Spleen (tissue), 11 donors: ENCODE measurements around the gene BLTP3A. TPM values are rescaled to one million over a fixed set of nuclear protein-coding genes. Genes with fewer than 3 reads are reported as not detected.
"Not testable (repeated sequence)": the region's sequence is repeated elsewhere in the genome, so short reads cannot be mapped to it uniquely, and the experiment has no call there.

ENCODE experiments used
- DNase-seq: peaks from one replicate; pipeline ENCODE4 v3.0.0-alpha.2; 2020
- H3K27ac ChIP-seq, 8 donors: fragments of 200-600 bp; sonication (generic) in 7 of 8; 1 replicate in 4 of 8; 2 replicates in 4 of 8; pipeline versions ENCODE4 v1.5.0 to v1.8.0; 2016 to 2021; ENCODE audit warnings: inconsistent platforms in 4 of 8, mild to moderate bottlenecking in 4 of 8, moderate library complexity in 1 of 8
- H3K27me3 ChIP-seq, 7 donors: fragments of 200-600 bp; sonication (generic) in 6 of 7; replicated peaks in 1 of 7; 1 replicate in 4 of 7; 2 replicates in 3 of 7; pipeline versions ENCODE4 v1.5.0 to v1.8.0; 2016 to 2021; ENCODE audit warnings: inconsistent platforms in 3 of 7, mild to moderate bottlenecking in 1 of 7
- H3K36me3 ChIP-seq, 6 donors: fragments of 200-600 bp; sonication (generic) in 5 of 6; 1 replicate in 4 of 6; 2 replicates in 2 of 6; pipeline versions ENCODE4 v1.5.0 to v1.8.0; 2016 to 2021; ENCODE audit warnings: inconsistent platforms in 2 of 6
- H3K4me1 ChIP-seq, 6 donors: fragments of 200-600 bp; sonication (generic) in 5 of 6; 1 replicate in 3 of 6; 2 replicates in 3 of 6; pipeline versions ENCODE4 v1.5.0 to v1.8.0; 2016 to 2021; ENCODE audit warnings: inconsistent platforms in 3 of 6
- H3K4me3 ChIP-seq, 8 donors: fragments of 200-600 bp; sonication (generic) in 7 of 8; 1 replicate in 4 of 8; 2 replicates in 4 of 8; pipeline versions ENCODE4 v1.5.0 to v1.8.0; 2016 to 2021; ENCODE audit warnings: inconsistent platforms in 4 of 8, mild to moderate bottlenecking in 4 of 8, moderate library complexity in 2 of 8
- H3K9me3 ChIP-seq, 8 donors: fragments of 200-600 bp; sonication (generic) in 7 of 8; 1 replicate in 4 of 8; 2 replicates in 4 of 8; pipeline versions ENCODE4 v1.5.0 to v1.8.0; 2016 to 2021; ENCODE audit warnings: inconsistent platforms in 4 of 8
- CTCF ChIP-seq, 11 experiments: fragments of 200-600 bp in 7 of 11; fragments of 450-650 bp in 4 of 11; sonication (generic) in 4 of 11; IDR thresholded peaks in 8 of 11; conservative IDR thresholded peaks in 3 of 11; 1 replicate in 7 of 11; 2 replicates in 4 of 11; pipeline versions ENCODE4 v1.4.0 to v1.8.0; 2016 to 2021; ENCODE audit warnings: antibody characterized with exemption in 11 of 11, inconsistent platforms in 4 of 11, mild to moderate bottlenecking in 1 of 11
- POLR2A ChIP-seq, 3 donors: fragments of 450-650 bp; IDR thresholded peaks; one replicate each; pipeline ENCODE4 v1.5.1; 2017; ENCODE audit warnings: antibody characterized with exemption in 3 of 3, mild to moderate bottlenecking in 1 of 3
- POLR2AphosphoS5 ChIP-seq, 3 donors: sonication (generic); formaldehyde crosslinking; IDR thresholded peaks; one replicate each; pipeline ENCODE4 v1.5.1; 2017; ENCODE audit warnings: antibody characterized with exemption in 3 of 3
- WGBS, 5 donors: extraction: QIAGEN DNeasy Blood & Tissue Kit in 3 of 5; methylation state at CpG; one replicate each; pipeline versions ENCODE4 v1.1.5 to v1.1.7; 2013 to 2018; 5-methylcytosine and 5-hydroxymethylcytosine counted together
- intact Hi-C: fragments of 100-400 bp; cut with DNase I; formaldehyde crosslinking; loops from one replicate; pipeline ENCODE4 v1.15.0; 2023; ENCODE audit warnings: low total_unique reads
- polyA plus RNA-seq, 3 donors: library from polyadenylated mRNA; stranded (reverse); fragments of 200-250 nt; gene quantifications; one replicate each; pipeline ENCODE4 v1.2.1, GENCODE V29; 2013
- total RNA-seq, 7 donors: library from RNA; depleted of rRNA in 3 of 7; stranded (reverse); fragments of >200 nt in 3 of 7; fragmentation: NEBNext Ultra II Directional in 4 of 7; extraction: Animal tissue kit (Norgen Biotek cat#: 25700) in 4 of 7; gene quantifications; one replicate each; pipeline versions ENCODE4 v1.1.0 to v1.2.1, GENCODE V29; 2016 to 2021
- donor health status: healthy with polysubstance abuse.
- donor health status: DM: no; HTN: no; CAD: no; lungs with moderate emphysema.
- donor health status: DM: no; HTN: no; CAD: no.
- donor health status: Bipolar disorder and iron deficiency.
- donor health status: healthy.
- donor health status: DM: no; HTN: no; CAD: no.
- donor health status: DM: yes; HTN: yes; CAD: no.

Gene BLTP3A
- total and polyA plus RNA-seq, 10 donors: 1.5 to 21.2 (median 15.6) TPM

- TF ChIP-seq POLR2AphosphoS5 (IDR thresholded peaks at IDR 0.05) (no peak), CTCF (IDR thresholded peaks at IDR 0.05 in 8 of 11, conservative IDR thresholded peaks at IDR 0.05 in 3 of 11) (no peak), POLR2A (IDR thresholded peaks at IDR 0.05) (no peak)
- DNase-seq: no peak
- WGBS, 5 donors: 7 to 9% (median 8%) methylated on average over 11 of the region's 11 CpGs
- peaks cover 9 to 67% (median 23%) of the 10 kb centered on the region in 6 donors for H3K4me1 ChIP-seq
- peak overlapping the region; percentile 84 to 95 (median 94) for H3K27ac ChIP-seq
- peak overlapping the region; percentile 56 to 91 (median 74) for H3K4me3 ChIP-seq
- H3K27me3 ChIP-seq: no peaks in the 10 kb centered on the region
- no peaks in the 10 kb centered on the region for H3K9me3 ChIP-seq
- intact Hi-C loops: loop anchor here (10.0 kb wide), 2 partner anchors 53 to 127 kb away; partner anchors contain the start of genes ANKS1A and TAF11
- H3K36me3 ChIP-seq: peaks cover under 1 to 38% (median 15%) of the 10 kb centered on the region in 6 donors
Measured at GRCh38 chr6:34757687-34758274, 34.1 kb upstream of the BLTP3A start.

GRCh38 chr6:34760108-34760507 is 31.8 kb upstream of the BLTP3A start:
- H3K36me3 ChIP-seq: peaks cover 4 to 61% (median 38%) of the 10 kb centered on the region in 6 donors
- no peak overlapping the region for H3K4me3 ChIP-seq
- H3K9me3 ChIP-seq: no peaks in the 10 kb centered on the region
- TF ChIP-seq POLR2A (IDR thresholded peaks at IDR 0.05) (no peak), POLR2AphosphoS5 (IDR thresholded peaks at IDR 0.05) (no peak), CTCF (IDR thresholded peaks at IDR 0.05 in 8 of 11, conservative IDR thresholded peaks at IDR 0.05 in 3 of 11) (no peak)
- no peak overlapping the region for H3K27ac ChIP-seq
- WGBS, 5 donors: 92 to 97% (median 93%) methylated on average over 8 of the region's 8 CpGs
- H3K27me3 ChIP-seq: no peaks in the 10 kb centered on the region
- peaks cover 9 to 65% (median 21%) of the 10 kb centered on the region in 6 donors for H3K4me1 ChIP-seq
- no peak for DNase-seq
- intact Hi-C loops: no loop called here

- Histone ChIP-seq H3K4me1 (peaks cover 9 to 50% (median 15%) of the 10 kb centered on the region in 6 donors), H3K36me3 (peaks cover 4 to 77% (median 53%) of the 10 kb centered on the region in 6 donors)
- DNase-seq, H3K4me3 ChIP-seq, H3K27me3 ChIP-seq, H3K9me3 ChIP-seq, H3K27ac ChIP-seq, intact Hi-C loops: not testable (repeated sequence)
- 86 to 95% (median 94%) methylated on average over 5 of the region's 5 CpGs for WGBS, 5 donors
Measured at GRCh38 chr6:34761681-34762080, 30.2 kb upstream of the BLTP3A start.

- WGBS, 5 donors: 87 to 100% (median 100%) methylated on average over 1 of the region's 1 CpG
- peaks cover 0 to 12% (median 3%) of the 10 kb centered on the region in 6 donors for H3K4me1 ChIP-seq
- no peak overlapping the region for H3K27ac ChIP-seq
- no peaks in the 10 kb centered on the region for H3K9me3 ChIP-seq
- H3K36me3 ChIP-seq: peaks cover 4 to 100% (median 91%) of the 10 kb centered on the region in 6 donors
- DNase-seq: no peak
- no peak overlapping the region for H3K4me3 ChIP-seq
- no peaks in the 10 kb centered on the region for H3K27me3 ChIP-seq
- no peak for TF ChIP-seq POLR2A (IDR thresholded peaks at IDR 0.05)
- TF ChIP-seq POLR2AphosphoS5 (IDR thresholded peaks at IDR 0.05): no peak
- TF ChIP-seq CTCF (IDR thresholded peaks at IDR 0.05 in 8 of 11, conservative IDR thresholded peaks at IDR 0.05 in 3 of 11): no peak
- intact Hi-C loops: no loop called here
Measured at GRCh38 chr6:34768148-34768547, 23.7 kb upstream of the BLTP3A start.
